Right lobe of liver (tissue), 4 donors: ENCODE data around the gene MSH3.

Experiments used
- POLR2A ChIP-seq: fragments of 450-650 bp; IDR thresholded peaks from one replicate; pipeline ENCODE4 v1.6.1; 2017; ENCODE audit warnings: antibody characterized with exemption, mild to moderate bottlenecking
- TF ChIP-seq, protein P1 (sequence below), 4 donors: fragments of 200-600 bp in 3 of 4; fragments of 450-650 bp in 1 of 4; IDR thresholded peaks; one replicate each; pipeline versions ENCODE4 v1.5.1 to v1.8.0; 2016 to 2022; ENCODE audit warnings: antibody characterized with exemption in 4 of 4, mild to moderate bottlenecking in 2 of 4
- donor health status: DM: no; HTN: no; CAD: no.
- donor health status: DM: no; HTN: no; CAD: no.
- donor health status: DM: no; HTN: yes; CAD: no.

GRCh38 chr5:80625230-80625629 lies 29.2 kb upstream of the MSH3 start:
- TF ChIP-seq, protein P1, sequence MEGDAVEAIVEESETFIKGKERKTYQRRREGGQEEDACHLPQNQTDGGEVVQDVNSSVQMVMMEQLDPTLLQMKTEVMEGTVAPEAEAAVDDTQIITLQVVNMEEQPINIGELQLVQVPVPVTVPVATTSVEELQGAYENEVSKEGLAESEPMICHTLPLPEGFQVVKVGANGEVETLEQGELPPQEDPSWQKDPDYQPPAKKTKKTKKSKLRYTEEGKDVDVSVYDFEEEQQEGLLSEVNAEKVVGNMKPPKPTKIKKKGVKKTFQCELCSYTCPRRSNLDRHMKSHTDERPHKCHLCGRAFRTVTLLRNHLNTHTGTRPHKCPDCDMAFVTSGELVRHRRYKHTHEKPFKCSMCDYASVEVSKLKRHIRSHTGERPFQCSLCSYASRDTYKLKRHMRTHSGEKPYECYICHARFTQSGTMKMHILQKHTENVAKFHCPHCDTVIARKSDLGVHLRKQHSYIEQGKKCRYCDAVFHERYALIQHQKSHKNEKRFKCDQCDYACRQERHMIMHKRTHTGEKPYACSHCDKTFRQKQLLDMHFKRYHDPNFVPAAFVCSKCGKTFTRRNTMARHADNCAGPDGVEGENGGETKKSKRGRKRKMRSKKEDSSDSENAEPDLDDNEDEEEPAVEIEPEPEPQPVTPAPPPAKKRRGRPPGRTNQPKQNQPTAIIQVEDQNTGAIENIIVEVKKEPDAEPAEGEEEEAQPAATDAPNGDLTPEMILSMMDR (IDR thresholded peaks at IDR 0.05), result no peak
- TF ChIP-seq POLR2A, result no peak
